H1 (cell line): ENCODE measurements around the gene TBCD. TPM values are rescaled to one million over a fixed set of nuclear protein-coding genes. Genes with fewer than 3 reads are reported as not detected.

Source experiments
- TAF7 ChIP-seq: optimal IDR thresholded peaks from 2 replicates; pipeline ENCODE3; 2011; ENCODE audit warnings: low read depth, mild to moderate bottlenecking, inconsistent platforms, low read length, moderate library complexity, borderline replicate concordance
- polyA plus RNA-seq, 7 experiments: library from polyadenylated mRNA; depleted of rRNA in 3 of 7; stranded (reverse) in 5 of 7; unstranded in 2 of 7; fragments of >200 nt in 5 of 7; fragments of 200-250 nt in 2 of 7; gene quantifications; 1 replicate in 5 of 7; 2 replicates in 1 of 7; 4 replicates in 1 of 7; pipeline versions ENCODE4 v1.2.1 to v1.2.3, GENCODE V29; 2011 to 2013; ENCODE audit warnings: missing spikeins in 2 of 7, mixed read lengths in 2 of 7
- total RNA-seq: library from RNA; stranded (reverse); fragmentation: NEBNext Ultra II Directional; extraction: Animal tissue kit (Norgen Biotek cat#: 25700); gene quantifications from 2 replicates; pipeline ENCODE4 v1.2.1, GENCODE V29; 2021

Gene TBCD
- total and polyA plus RNA-seq, 2 of the 8 experiments (the other 6 are each of a cell fraction or from before 2014, with no cell fraction given): 118 to 162 TPM

DNA sequence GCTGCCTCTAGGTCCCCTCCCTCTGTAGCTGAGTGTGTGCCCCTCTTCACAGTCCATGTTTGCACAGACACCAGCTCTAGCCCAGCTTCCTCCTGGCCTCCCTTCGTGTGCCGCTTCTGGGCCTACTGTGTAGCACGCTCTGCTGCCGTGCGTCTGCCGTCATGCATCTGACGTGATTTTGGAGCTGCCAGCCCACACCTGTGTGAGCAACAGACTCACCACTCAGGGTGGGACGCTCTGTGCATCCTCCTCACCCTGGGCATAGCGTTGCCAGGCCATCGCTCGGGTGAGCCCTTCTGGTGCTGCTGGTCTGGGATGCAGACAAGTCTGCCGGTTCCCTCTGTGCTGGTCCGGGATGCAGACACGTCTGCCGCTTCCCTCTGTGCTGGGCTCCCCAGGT, 127.4 kb downstream of the TBCD start (continued):
- no peak for TF ChIP-seq TAF7
- TF ChIP-seq, all 59 proteins: peak for 0
